Right lobe of liver (tissue), 6 donors: ENCODE results near the gene SLC35A3. TPM values are rescaled to one million over a fixed set of nuclear protein-coding genes. Genes with fewer than 3 reads are reported as not detected.

Experiments used
- ATAC-seq, 4 donors: fragments of 200-7000 bp; cut with Tn5 transposase; one replicate each; pipeline ENCODE4 v1.9.1; 2020; ENCODE audit warnings: mild to moderate bottlenecking in 4 of 4, moderate library complexity in 4 of 4
- DNase-seq, 3 donors: peaks; one replicate each; pipeline ENCODE4 v3.0.0-alpha.2; 2020
- H3K27ac ChIP-seq, 3 donors: fragments of 200-600 bp; one replicate each; pipeline ENCODE4 v1.8.0; 2022
- H3K27me3 ChIP-seq, 2 donors: fragments of 200-600 bp; one replicate each; pipeline ENCODE4 v1.8.0; 2022
- H3K36me3 ChIP-seq, 4 donors: fragments of 200-600 bp; sonication (generic) in 1 of 4; one replicate each; pipeline versions ENCODE4 v1.5.1 to v1.8.0; 2017 to 2022; ENCODE audit warnings: control low read depth in 1 of 4
- H3K4me1 ChIP-seq, 4 donors: fragments of 200-600 bp; sonication (generic) in 1 of 4; one replicate each; pipeline versions ENCODE4 v1.5.1 to v1.8.0; 2017 to 2022; ENCODE audit warnings: control low read depth in 1 of 4
- H3K4me3 ChIP-seq, 3 donors: fragments of 200-600 bp; one replicate each; pipeline ENCODE4 v1.8.0; 2022
- H3K9me3 ChIP-seq, 4 donors: fragments of 200-600 bp; sonication (generic) in 1 of 4; one replicate each; pipeline versions ENCODE4 v1.5.1 to v1.8.0; 2017 to 2022; ENCODE audit warnings: control low read depth in 1 of 4
- POLR2A ChIP-seq: fragments of 450-650 bp; IDR thresholded peaks from one replicate; pipeline ENCODE4 v1.6.1; 2017; ENCODE audit warnings: antibody characterized with exemption, mild to moderate bottlenecking
- WGBS: methylation state at CpG from one replicate; pipeline ENCODE4 v1.1.6; 2018; ENCODE audit warnings: low coverage, low lambda C conversion rate; ENCODE audit not compliant: insufficient coverage; ENCODE audit errors: missing lambda C conversion rate; 5-methylcytosine and 5-hydroxymethylcytosine counted together
- intact Hi-C, 2 donors: fragments of 100-400 bp; cut with DNase I; formaldehyde crosslinking; loops; one replicate each; pipeline versions ENCODE4 v1.11.2 to v1.14.1; 2022
- total RNA-seq, 6 experiments: library from RNA; depleted of rRNA in 2 of 6; stranded (reverse); fragments of >200 nt in 2 of 6; fragmentation: NEBNext Ultra II Directional in 3 of 6; extraction: Animal tissue kit (Norgen Biotek cat#: 25700) in 3 of 6; gene quantifications; one replicate each; pipeline versions ENCODE4 v1.1.0 to v1.2.4, GENCODE V29; 2016 to 2023
- TF ChIP-seq, protein P1 (sequence below), 4 donors: fragments of 200-600 bp in 3 of 4; fragments of 450-650 bp in 1 of 4; IDR thresholded peaks; one replicate each; pipeline versions ENCODE4 v1.5.1 to v1.8.0; 2016 to 2022; ENCODE audit warnings: antibody characterized with exemption in 4 of 4, mild to moderate bottlenecking in 2 of 4
- donor health status: DM: no; HTN: yes; CAD: no.
- donor health status: DM: no; HTN: no; CAD: no.
- donor health status: DM: no; HTN: no; CAD: no.
- donor health status: DM: no; HTN: yes; CAD: no.
- donor health status: DM: no; HTN: yes; CAD: no.

The SLC35A3 gene
- total RNA-seq, 6 experiments from 2014 or later = 15.5 to 29.8 (median 23.8) TPM

DNA sequence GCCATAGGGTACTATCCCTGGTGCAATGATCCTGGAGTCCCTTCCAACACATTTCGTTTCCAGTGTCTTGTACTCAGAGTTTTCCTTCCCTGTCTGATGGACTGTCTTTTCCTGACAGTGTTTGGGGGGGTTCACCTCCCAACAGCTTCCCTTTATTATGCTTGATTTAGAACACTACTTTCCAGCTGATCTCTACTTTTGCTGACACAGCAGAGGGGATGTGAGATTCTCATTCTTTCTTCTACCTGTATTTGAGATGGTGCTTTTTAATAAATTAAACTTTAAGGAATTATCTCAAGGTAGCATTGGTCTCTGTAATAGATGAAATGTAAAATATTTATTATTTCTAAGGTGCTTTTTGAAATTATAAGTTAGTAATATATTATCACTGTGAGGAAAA, 41.0 kb downstream of the SLC35A3 start:
- no peaks in the 10 kb centered on the region for H3K4me1 ChIP-seq
- no peak overlapping the region for H3K4me3 ChIP-seq
- H3K36me3 ChIP-seq = no peaks in the 10 kb centered on the region
- no peak overlapping the region for H3K27ac ChIP-seq
- H3K9me3 ChIP-seq = no peaks in the 10 kb centered on the region
- no peak for TF ChIP-seq POLR2A
- intact Hi-C loops = no loop called here
- DNase-seq (no peak), ATAC-seq (no peak)
- no peaks in the 10 kb centered on the region for H3K27me3 ChIP-seq
- WGBS = 83% methylated on average over 1 of the region's 1 CpG

DNA sequence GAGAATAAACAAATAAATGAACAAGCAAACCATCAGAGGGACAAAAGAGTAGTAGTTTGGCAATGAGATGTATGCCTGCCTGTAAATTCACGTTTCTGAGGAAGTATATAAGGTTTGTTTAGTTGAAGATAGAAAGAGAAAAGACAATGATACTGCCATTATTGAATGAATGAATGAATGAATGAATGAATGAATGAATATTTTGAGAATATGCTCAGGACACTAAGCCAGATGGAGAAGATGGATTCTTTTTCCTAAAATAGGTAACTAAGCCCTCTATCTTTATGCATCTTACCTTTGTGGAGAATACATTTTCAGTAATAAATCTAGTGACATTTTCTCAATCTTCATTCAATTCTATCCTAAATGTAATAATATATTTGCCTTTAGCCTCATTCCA, 49.4 kb downstream of the SLC35A3 start:
- ATAC-seq (no peak), DNase-seq (no peak)
- Histone ChIP-seq H3K27ac (no peak overlapping the region), H3K9me3 (no peaks in the 10 kb centered on the region), H3K27me3 (no peaks in the 10 kb centered on the region), H3K4me3 (no peak overlapping the region), H3K36me3 (no peaks in the 10 kb centered on the region), H3K4me1 (no peaks in the 10 kb centered on the region)
- intact Hi-C loops = no loop called here
- TF ChIP-seq, protein P1, sequence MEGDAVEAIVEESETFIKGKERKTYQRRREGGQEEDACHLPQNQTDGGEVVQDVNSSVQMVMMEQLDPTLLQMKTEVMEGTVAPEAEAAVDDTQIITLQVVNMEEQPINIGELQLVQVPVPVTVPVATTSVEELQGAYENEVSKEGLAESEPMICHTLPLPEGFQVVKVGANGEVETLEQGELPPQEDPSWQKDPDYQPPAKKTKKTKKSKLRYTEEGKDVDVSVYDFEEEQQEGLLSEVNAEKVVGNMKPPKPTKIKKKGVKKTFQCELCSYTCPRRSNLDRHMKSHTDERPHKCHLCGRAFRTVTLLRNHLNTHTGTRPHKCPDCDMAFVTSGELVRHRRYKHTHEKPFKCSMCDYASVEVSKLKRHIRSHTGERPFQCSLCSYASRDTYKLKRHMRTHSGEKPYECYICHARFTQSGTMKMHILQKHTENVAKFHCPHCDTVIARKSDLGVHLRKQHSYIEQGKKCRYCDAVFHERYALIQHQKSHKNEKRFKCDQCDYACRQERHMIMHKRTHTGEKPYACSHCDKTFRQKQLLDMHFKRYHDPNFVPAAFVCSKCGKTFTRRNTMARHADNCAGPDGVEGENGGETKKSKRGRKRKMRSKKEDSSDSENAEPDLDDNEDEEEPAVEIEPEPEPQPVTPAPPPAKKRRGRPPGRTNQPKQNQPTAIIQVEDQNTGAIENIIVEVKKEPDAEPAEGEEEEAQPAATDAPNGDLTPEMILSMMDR (IDR thresholded peaks at IDR 0.05) = no peak
- TF ChIP-seq POLR2A = no peak
- WGBS = 67% methylated on average over 1 of the region's 1 CpG

DNA sequence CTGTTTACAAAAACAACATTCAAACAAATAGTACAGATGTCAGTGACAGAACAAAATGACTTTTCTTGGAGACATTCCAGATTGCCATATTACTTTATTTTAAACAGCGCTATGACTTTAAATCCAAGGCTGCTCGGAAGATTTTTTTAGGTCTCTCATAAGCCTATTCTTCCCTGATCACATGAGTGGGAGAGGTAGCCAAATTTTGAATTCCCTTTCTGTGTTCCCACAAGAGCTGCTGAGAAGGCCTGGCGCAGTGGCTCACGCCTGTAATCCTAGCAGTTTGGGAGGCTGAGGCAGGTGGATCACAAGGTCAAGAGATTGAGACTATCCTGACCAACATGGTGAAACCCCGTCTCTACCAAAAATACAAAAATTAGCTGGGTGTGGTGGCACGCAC, 53.7 kb downstream of the SLC35A3 start:
- no peaks in the 10 kb centered on the region for H3K36me3 ChIP-seq
- intact Hi-C loops = no loop called here
- no peaks in the 10 kb centered on the region for H3K9me3 ChIP-seq
- DNase-seq (no peak), ATAC-seq (no peak)
- H3K27ac ChIP-seq = no peak overlapping the region
- no peak overlapping the region for H3K4me3 ChIP-seq
- no peaks in the 10 kb centered on the region for H3K27me3 ChIP-seq
- H3K4me1 ChIP-seq = no peaks in the 10 kb centered on the region
- 98% methylated on average over 4 of the region's 6 CpGs for WGBS
- TF ChIP-seq, protein P1 (IDR thresholded peaks at IDR 0.05) = no peak
- TF ChIP-seq POLR2A = no peak

DNA sequence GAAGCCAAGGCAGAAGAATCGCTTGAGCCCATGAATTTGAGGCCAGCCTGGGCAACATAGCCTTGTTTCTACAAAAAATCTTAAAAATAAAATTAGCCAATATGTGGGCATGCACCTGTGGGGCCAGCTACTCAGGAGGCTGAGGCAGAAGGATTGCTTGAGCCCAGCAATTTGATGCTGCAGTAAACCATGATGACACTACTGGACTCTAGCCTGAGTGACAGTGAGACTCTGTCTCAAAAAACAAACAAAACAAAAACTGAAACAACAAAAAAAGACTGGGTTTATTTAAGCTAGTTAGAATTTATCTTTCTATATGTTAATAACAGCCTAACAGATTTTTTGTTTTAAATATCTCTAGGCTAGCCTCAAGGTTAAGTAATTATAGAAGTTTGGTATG, 57.4 kb downstream of the SLC35A3 start:
- 92% methylated on average over 1 of the region's 1 CpG for WGBS

DNA sequence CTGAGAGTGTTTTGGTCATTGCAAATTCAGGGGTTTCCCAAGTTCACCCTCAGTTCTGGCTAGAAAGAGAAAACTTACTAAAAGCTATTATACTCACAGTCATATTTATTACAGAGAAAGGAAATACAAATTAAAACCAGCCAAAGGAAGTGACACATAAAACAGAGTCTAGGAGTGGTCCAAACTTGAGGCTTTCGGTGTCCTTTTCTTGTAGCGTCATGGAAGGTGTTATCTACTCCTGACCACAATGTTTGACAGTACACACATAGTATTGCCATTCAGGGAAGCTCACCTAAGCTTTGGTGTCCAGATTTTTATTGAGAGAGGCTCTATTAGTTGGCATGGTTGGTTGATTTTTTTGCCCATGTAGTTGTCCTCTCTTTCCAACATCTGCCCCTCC, 59.0 kb downstream of the SLC35A3 start:
- no peaks in the 10 kb centered on the region for H3K27me3 ChIP-seq
- DNase-seq (no peak), ATAC-seq (no peak)
- no peak overlapping the region for H3K27ac ChIP-seq
- H3K4me3 ChIP-seq = no peak overlapping the region
- intact Hi-C loops = no loop called here
- no peak for TF ChIP-seq POLR2A
- TF ChIP-seq, protein P1 (IDR thresholded peaks at IDR 0.05) = no peak
- no peaks in the 10 kb centered on the region for H3K9me3 ChIP-seq
- H3K4me1 ChIP-seq = no peaks in the 10 kb centered on the region
- WGBS = 100% methylated on average over 2 of the region's 2 CpGs
- no peaks in the 10 kb centered on the region for H3K36me3 ChIP-seq

More for the DNA sequence above, 57.4 kb downstream of the SLC35A3 start:
- ATAC-seq = peak; percentile 33 to 68 (median 48)
- no peak for TF ChIP-seq POLR2A
- TF ChIP-seq, protein P1 (IDR thresholded peaks at IDR 0.05) = no peak
- Histone ChIP-seq H3K4me3 (no peak overlapping the region), H3K4me1 (no peaks in the 10 kb centered on the region), H3K9me3 (no peaks in the 10 kb centered on the region), H3K27ac (no peak overlapping the region), H3K36me3 (no peaks in the 10 kb centered on the region), H3K27me3 (no peaks in the 10 kb centered on the region)
- intact Hi-C loops = no loop called here
- DNase-seq = no peak
